Mesendoderm (in vitro differentiated cells): ENCODE data around the gene PIWIL4.

Source experiments
- DNase-seq: peaks from one replicate; pipeline ENCODE4 v3.0.0; 2013
- H2AK5ac ChIP-seq: 2 replicates; pipeline ENCODE4 v1.6.1; 2013; ENCODE audit warnings: low read length, inconsistent platforms
- H2BK120ac ChIP-seq: 2 replicates; pipeline ENCODE4 v1.6.1; 2013; ENCODE audit warnings: low read depth, mild to moderate bottlenecking, low read length, moderate library complexity, mixed read lengths
- H2BK15ac ChIP-seq: replicated peaks from 2 replicates; pipeline ENCODE4 v1.6.1; 2013; ENCODE audit warnings: low read depth, mild to moderate bottlenecking, moderate library complexity
- H2BK5ac ChIP-seq: 2 replicates; pipeline ENCODE4 v1.6.1; 2013; ENCODE audit warnings: low read length, inconsistent platforms
- H3K18ac ChIP-seq: 2 replicates; pipeline ENCODE4 v1.6.1; 2013; ENCODE audit warnings: mild to moderate bottlenecking, low read length, mixed read lengths
- H3K23ac ChIP-seq: one replicate; pipeline ENCODE4 v1.6.1; 2013; ENCODE audit warnings: low read length
- H3K27ac ChIP-seq: 2 replicates; pipeline ENCODE4 v1.5.1; 2013; ENCODE audit warnings: low read depth, mild to moderate bottlenecking, inconsistent platforms, low read length, moderate library complexity
- H3K27me3 ChIP-seq: 2 replicates; pipeline ENCODE4 v1.6.1; 2013; ENCODE audit warnings: low read length, control low read depth, mild to moderate bottlenecking, inconsistent platforms; ENCODE audit not compliant: insufficient read depth, poor library complexity
- H3K36me3 ChIP-seq: 2 replicates; pipeline ENCODE4 v1.6.1; 2013; ENCODE audit warnings: low read length, inconsistent platforms; ENCODE audit not compliant: control insufficient read depth, insufficient read depth
- H3K4ac ChIP-seq: one replicate; pipeline ENCODE4 v1.6.1; 2013; ENCODE audit warnings: low read depth, mild to moderate bottlenecking, low read length, moderate library complexity
- H3K4me1 ChIP-seq: 2 replicates; pipeline ENCODE4 v1.6.1; 2013; ENCODE audit warnings: low read depth, low read length, inconsistent platforms; ENCODE audit not compliant: control insufficient read depth
- H3K4me2 ChIP-seq: 2 replicates; pipeline ENCODE4 v1.6.1; 2013; ENCODE audit warnings: low read length
- H3K4me3 ChIP-seq: 2 replicates; pipeline ENCODE4 v1.5.1; 2013; ENCODE audit warnings: mild to moderate bottlenecking, low read length
- H3K56ac ChIP-seq: one replicate; pipeline ENCODE4 v1.6.1; 2013; ENCODE audit warnings: low read length
- H3K79me1 ChIP-seq: 2 replicates; pipeline ENCODE4 v1.6.1; 2013; ENCODE audit warnings: low read length, inconsistent platforms
- H3K79me2 ChIP-seq: 2 replicates; pipeline ENCODE4 v1.6.1; 2013; ENCODE audit warnings: mild to moderate bottlenecking, low read length; ENCODE audit not compliant: control insufficient read depth, insufficient read depth
- H3K9ac ChIP-seq: 2 replicates; pipeline ENCODE4 v1.6.1; 2013; ENCODE audit warnings: low read length, inconsistent platforms
- H4K5ac ChIP-seq: one replicate; pipeline ENCODE4 v1.6.1; 2013; ENCODE audit warnings: low read length
- H4K8ac ChIP-seq: one replicate; pipeline ENCODE4 v1.6.1; 2013; ENCODE audit warnings: low read depth, mild to moderate bottlenecking, control low read depth, low read length, moderate library complexity
- WGBS: extraction: QIAGEN DNeasy Blood & Tissue Kit; methylation state at CpG from one replicate; pipeline ENCODE4 v1.1.7; 2013; ENCODE audit warnings: low lambda C conversion rate, missing lambda C conversion rate; ENCODE audit not compliant: insufficient coverage; ENCODE audit errors: extremely low coverage; 5-methylcytosine and 5-hydroxymethylcytosine counted together

The PIWIL4 gene

GRCh38 chr11:94668212-94668793 is 101.1 kb downstream of the PIWIL4 start:
- no CpG with 5 or more reads among the region's 2 CpGs for WGBS
- Histone ChIP-seq H4K5ac (no peak overlapping the region), H3K4me1 (no peaks in the 10 kb centered on the region), H3K4me3 (no peak overlapping the region), H3K36me3 (peaks cover 2% of the 10 kb centered on the region), H3K27me3 (no peaks in the 10 kb centered on the region), H2BK5ac (no peak overlapping the region), H3K4me2 (no peak overlapping the region), H3K79me1 (peaks cover under 1% of the 10 kb centered on the region), H2BK120ac (no peak overlapping the region), H3K23ac (no peak overlapping the region), H3K9ac (no peak overlapping the region), H2BK15ac (no peak overlapping the region), H3K27ac (no peak overlapping the region), H4K8ac (no peak overlapping the region), H3K18ac (no peak overlapping the region), H2AK5ac (no peak overlapping the region), H3K56ac (no peak overlapping the region), H3K79me2 (peaks cover 2% of the 10 kb centered on the region), H3K4ac (no peak overlapping the region)
- no peak for DNase-seq

GRCh38 chr11:94669023-94669422 is 101.9 kb downstream of the PIWIL4 start:
- Histone ChIP-seq H3K18ac (no peak overlapping the region), H3K56ac (no peak overlapping the region), H3K4me3 (no peak overlapping the region), H3K79me1 (no peaks in the 10 kb centered on the region), H4K8ac (no peak overlapping the region), H2BK15ac (no peak overlapping the region), H3K27ac (no peak overlapping the region), H4K5ac (no peak overlapping the region), H2BK5ac (no peak overlapping the region), H3K4ac (no peak overlapping the region), H3K23ac (no peak overlapping the region), H2BK120ac (no peak overlapping the region), H3K9ac (no peak overlapping the region), H3K4me2 (no peak overlapping the region), H3K4me1 (no peaks in the 10 kb centered on the region), H3K27me3 (no peaks in the 10 kb centered on the region), H3K79me2 (no peaks in the 10 kb centered on the region), H2AK5ac (no peak overlapping the region), H3K36me3 (peaks cover 2% of the 10 kb centered on the region)
- DNase-seq: no peak
- WGBS: no CpG with 5 or more reads among the region's 4 CpGs
